SKM-1 (cell line): Measurements from ENCODE around the gene SMARCB1.

Experiments used
- DNase-seq: peaks from one replicate; lab custom pipeline; 2025; ENCODE audit not compliant: unreplicated experiment; lab: John Stamatoyannopoulos, UW

The SMARCB1 gene

GRCh38 chr22:23828800-23829680 is 42.3 kb downstream of the SMARCB1 start:
- DNase-seq = no peak

- DNase-seq = no peak
Observed at GRCh38 chr22:23829845-23830372, 43.1 kb downstream of the SMARCB1 start.

GRCh38 chr22:23831261-23831660 is 44.5 kb downstream of the SMARCB1 start:
- no peak for DNase-seq

- DNase-seq = no peak
Observed at GRCh38 chr22:23831781-23832180, 45.0 kb downstream of the SMARCB1 start.

GRCh38 chr22:23832226-23833016 is 45.7 kb downstream of the SMARCB1 start:
- DNase-seq = no peak

- no peak for DNase-seq
Observed at GRCh38 chr22:23833017-23833751, 46.4 kb downstream of the SMARCB1 start.

GRCh38 chr22:23833911-23834317 is 47.1 kb downstream of the SMARCB1 start:
- no peak for DNase-seq

GRCh38 chr22:23834406-23834792 is 47.6 kb downstream of the SMARCB1 start:
- DNase-seq = no peak

- no peak for DNase-seq
Observed at GRCh38 chr22:23834793-23835483, 48.2 kb downstream of the SMARCB1 start.

- DNase-seq = no peak
Observed at GRCh38 chr22:23835484-23836144, 48.8 kb downstream of the SMARCB1 start.

GRCh38 chr22:23836281-23836680 is 49.5 kb downstream of the SMARCB1 start:
- DNase-seq = no peak

GRCh38 chr22:23836692-23837495 is 50.1 kb downstream of the SMARCB1 start:
- DNase-seq = no peak

- no peak for DNase-seq
Observed at GRCh38 chr22:23837496-23837859, 50.7 kb downstream of the SMARCB1 start.

GRCh38 chr22:23837911-23838680 is 51.3 kb downstream of the SMARCB1 start:
- DNase-seq = peak; percentile 47

GRCh38 chr22:23838681-23839468 is 52.1 kb downstream of the SMARCB1 start, which contains the start of gene DERL3:
TSS of gene DERL3 (minus strand) at chr22:23839006. CDS start at chr22:23838987, 19 bp downstream.
- DNase-seq = peak; percentile 99

- no peak for DNase-seq
Observed at GRCh38 chr22:23840026-23840425, 53.3 kb downstream of the SMARCB1 start.

- no peak for DNase-seq
Observed at GRCh38 chr22:23841292-23841691, 54.5 kb downstream of the SMARCB1 start.
